ENCODE results near the gene NRG3.
"Not testable (repeated sequence)": the region's sequence is repeated elsewhere in the genome, so short reads cannot be mapped to it uniquely, and the experiment has no call there.

Gene NRG3

DNA sequence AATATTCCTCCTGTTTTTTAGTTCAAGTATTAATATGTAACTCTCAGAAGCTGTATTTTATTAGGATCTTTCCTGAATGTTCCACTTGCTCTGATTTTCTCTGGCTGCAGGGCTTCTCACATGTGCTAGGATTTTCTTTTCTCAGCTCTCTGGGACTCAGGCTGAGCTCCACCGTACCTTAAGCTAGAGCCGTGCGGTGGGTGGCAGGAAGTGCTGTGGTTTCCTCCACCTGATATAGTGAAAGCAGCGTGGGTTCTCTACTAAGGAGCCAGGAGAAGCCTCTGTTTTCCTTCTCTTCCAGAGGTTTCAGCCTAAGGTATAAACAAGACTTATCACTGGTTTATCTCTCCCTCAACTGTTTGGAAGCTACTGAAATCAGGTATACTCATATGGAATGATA is 433.6 kb downstream of the NRG3 start:
- no peak for DNase-seq

DNA sequence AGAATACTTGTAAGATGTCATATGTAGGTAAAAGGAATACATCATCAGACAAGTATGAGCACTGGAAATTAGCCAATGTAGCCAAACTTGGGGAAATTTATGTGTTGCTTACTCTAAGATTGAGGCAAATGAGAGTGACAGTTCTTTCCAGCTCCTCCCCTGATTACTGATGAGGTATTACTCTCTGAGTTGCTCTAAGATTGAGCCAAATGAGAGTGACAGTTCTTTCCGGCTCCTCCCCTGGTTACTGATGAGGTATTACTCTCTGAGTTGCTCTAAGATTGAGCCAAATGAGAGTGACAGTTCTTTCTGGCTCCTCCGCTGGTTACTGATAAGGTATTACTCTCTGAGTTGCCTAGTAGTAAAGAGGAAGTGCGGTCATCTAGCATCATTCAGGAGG is 435.8 kb downstream of the NRG3 start:
- no peak for DNase-seq

DNA sequence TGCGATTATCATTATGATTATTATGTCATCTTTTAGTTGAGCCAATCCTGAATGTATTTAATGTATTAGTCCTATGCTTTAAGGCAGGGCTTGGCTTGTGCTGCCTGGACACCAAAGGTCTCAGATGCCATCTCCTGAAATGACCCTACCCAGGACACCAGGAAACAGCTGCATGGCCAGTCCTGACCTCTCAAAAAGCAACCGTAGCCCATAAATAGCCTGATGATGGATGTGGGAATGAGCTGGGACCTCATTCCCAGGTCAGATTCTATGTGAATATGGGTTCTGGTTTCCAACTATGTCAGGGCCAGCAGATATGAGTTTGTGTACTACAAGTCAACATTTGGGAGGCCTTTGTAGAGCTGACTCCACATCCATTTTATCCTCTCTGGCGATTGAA is 438.4 kb downstream of the NRG3 start:
- no peak for DNase-seq

DNA sequence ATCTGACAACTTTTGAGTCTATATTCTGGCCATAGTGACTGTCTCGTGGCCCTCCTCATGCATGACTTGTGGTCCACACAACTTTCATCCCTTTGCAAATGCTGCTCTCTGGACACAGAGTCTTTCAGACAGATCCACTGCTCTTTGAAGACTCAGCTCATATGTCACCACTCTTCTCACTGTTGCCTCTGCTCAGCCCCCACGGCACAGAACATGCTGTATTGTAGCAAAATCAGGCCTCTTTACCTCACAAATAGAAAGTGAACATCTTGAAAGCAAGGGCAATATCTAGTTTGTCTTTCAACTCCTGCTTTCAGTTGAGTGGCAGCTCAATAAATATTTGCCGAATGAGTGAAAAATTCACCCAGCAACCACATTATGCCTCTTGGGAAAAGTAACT is 443.5 kb downstream of the NRG3 start:
- DNase-seq, result no peak

DNA sequence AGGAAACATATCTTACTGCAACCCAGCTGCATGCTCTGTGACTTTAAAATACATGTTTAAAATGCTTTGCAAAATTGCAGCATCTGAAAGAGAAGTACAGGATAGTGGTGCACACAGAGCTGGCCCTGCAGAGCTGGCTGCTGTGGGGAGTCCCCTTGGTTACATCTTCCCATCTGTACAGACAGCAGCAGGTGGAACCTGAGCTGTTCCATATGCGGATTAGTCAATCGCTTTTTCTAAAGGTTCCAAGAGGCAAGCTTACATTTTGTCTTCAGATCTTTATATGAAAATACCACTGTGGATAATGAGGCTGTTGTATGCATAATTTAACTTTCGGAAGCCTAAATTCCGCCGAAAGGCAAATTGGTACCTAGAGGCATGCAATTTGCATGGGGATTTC is 444.1 kb downstream of the NRG3 start:
- no peak for DNase-seq

DNA sequence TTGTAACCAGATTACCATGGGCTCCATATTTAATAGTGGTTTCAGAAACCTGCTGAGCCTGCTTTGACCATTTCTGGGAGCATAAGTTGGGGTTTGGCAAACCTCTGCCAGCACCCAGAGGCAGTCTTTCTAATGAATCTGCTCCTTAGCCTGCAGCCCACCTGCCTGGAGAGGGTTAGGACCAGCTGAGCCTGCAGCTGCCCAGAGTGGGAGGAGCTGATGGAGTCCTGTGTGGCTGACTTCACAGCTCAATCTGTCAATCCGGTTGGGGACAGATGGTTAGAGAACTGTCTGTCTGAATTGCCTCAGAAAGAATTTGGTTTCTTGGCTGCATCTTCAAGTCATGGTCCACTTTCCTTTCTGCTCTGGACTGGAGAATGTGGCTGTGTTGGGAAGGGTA is 444.6 kb downstream of the NRG3 start:
- DNase-seq, result no peak

DNA sequence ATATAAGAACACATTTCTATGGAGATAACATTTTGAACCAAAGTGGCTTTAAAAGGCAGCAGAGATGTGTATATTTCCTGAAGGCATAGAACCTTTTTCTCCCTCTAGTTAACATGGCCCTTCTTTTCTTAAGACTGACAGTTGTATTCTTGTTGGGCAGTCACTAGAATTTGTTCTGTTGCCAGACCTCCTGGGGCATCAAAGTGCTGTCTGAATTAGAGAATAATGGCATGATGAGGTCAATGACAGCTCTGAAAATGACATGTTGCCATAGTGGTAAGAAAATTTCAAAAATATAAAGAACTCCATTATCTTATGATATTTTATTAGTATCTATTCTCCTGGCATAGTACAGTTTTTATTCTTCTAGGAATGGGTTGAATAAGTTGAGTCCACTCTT is 446.7 kb downstream of the NRG3 start:
- DNase-seq, result no peak

DNA sequence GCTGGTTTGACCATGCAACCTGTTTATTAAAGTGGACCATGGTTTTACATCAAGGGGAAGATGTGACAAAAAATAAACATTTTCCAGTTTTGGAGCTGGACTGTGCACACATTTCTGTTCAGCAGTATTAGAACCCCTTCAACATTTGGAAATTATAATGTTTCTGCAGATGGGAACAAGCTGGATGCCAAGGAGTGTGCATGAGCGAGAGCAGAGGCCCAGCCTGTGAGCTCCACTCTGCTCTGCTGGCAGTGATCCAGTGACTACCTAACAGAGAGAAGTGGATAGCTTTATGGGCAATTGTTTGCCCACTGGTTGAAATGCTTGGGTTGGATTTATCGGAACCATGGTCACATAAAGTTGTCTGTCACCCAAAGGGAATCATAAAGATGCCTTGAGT is 456.7 kb downstream of the NRG3 start:
- no peak for DNase-seq

DNA sequence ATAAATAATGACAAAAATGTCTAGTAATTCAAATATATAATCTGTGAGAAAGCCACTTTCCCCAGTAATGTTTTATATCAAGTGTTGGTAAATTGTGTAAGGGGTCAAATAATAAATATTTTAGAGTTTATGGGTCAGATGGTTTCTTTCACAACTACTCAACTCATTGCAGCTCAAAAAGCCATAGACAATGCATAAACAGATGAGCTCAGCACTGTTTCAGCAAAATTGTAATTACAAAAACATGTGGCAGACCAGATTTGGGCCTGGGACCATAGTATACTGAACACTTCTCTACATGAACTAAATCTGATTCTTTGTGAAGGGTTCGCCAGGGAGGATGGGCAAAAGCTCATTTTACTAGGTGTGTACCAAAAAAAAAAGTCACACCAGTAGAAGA is 460.8 kb downstream of the NRG3 start:
- no peak for DNase-seq

DNA sequence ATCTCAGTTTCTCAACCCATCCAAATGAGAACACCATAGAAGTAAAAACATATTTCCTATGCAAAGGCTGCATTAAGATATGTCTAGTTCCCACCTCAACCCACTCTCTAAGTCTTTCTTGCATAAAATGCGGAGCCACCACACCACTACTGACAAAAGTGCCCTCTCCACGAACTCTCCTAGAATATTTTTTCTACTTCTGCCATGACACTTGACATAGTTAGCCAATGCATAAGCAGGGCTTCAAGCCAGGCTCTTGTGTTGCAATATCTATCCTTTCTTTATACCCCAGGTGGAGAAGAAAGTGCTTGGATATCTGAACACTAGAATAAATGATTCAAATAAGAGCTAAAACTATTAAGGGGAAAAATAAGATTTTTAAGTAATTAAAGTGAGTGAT is 465.2 kb downstream of the NRG3 start:
- DNase-seq, result no peak

DNA sequence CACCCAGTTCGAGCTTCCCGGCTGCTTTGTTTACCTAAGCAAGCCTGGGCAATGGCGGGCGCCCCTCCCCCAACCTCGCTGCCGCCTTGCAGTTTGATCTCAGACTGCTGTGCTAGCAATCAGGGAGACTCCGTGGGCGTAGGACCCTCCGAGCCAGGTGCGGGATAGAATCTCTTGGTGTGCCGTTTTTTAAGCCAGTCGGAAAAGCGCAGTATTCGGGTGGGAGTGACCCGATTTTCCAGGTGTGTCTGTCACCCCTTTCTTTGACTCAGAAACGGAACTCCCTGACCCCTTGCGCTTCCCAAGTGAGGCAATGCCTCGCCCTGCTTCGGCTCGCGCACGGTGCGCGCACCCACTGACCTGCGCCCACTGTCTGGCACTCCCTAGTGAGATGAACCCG is 474.6 kb downstream of the NRG3 start:
- DNase-seq, result not testable (repeated sequence)

DNA sequence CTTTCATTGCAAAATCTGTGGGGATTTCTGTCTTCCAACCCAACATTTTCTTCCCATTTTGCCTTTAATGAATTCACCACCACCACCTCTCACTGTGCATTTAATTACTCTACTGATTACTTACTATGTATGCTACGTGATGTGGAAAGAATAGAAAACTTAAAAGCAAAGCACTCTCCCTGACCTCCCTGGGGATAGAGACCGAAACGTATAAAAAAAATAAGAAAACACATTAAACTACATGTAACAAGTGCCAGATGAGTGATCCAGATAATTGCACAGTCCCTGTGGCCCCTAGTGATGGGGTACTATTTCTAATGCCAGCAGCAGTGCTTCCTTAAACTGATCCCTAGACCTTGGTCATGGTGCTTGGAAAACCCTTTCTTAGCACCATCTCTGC is 478.4 kb downstream of the NRG3 start:
- no peak for DNase-seq

DNA sequence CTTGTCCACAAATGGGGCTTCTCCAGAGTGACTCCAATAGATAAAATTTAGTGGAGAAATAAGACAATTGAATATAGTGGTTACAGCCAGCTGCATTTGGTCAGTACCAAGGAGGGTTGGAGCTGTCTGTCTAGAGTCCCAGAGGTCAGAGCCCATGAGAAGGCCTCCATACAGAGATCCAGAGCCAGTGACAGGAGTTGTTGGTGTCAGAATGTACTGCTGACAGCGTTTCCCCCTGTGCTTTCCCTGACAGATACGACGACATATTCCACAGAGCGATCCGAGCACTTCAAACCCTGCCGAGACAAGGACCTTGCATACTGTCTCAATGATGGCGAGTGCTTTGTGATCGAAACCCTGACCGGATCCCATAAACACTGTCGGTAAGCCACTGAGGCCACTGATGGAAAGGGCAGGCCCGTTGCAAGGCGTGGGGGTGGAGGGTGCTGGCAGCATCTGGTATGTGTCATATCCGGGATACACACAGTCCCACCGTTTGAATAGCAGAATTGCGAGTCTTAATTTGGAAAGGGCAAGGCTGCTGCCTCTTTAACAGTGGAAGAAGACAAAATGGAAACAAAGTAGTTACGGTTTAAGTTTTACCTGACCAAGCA is 483.6 kb downstream of the NRG3 start:
- DNase-seq, result no peak

DNA sequence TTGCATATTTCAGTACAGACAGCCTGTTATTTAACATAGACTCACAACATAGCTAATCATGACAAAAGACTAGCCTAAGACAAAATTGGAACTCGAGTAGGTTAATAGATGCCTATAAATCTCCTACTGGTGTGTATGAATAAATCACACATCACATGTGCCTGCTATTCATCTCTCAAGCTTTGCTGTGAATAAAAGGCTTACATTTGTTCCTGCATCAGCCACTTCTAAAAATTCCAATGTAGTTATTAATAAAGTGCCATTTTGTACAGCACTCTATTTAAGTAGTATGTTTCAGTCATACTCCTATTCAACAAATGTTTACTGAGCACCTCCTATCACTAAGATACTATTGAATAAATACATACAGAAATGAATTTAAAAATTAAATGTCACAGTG is 486.3 kb downstream of the NRG3 start:
- no peak for DNase-seq

DNA sequence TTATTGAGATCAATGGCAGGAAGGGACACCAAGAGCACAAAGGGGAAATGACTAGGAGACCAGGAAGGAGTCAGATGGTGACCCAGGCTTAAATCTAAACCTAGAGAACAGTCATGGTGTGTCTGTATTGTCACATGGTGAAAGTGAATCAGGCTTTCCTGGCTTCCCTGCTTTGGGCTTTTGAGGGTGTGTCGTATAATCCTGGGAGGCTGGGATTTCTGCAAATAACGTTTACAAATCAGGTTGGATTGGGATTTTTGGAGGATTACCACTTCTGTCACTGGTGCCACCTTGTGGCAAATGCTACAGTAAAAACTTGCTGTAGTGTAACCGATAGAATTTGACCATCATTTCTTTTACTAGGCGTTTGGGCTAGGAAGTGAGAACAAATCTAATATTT is 502.6 kb downstream of the NRG3 start:
- DNase-seq, result no peak

DNA sequence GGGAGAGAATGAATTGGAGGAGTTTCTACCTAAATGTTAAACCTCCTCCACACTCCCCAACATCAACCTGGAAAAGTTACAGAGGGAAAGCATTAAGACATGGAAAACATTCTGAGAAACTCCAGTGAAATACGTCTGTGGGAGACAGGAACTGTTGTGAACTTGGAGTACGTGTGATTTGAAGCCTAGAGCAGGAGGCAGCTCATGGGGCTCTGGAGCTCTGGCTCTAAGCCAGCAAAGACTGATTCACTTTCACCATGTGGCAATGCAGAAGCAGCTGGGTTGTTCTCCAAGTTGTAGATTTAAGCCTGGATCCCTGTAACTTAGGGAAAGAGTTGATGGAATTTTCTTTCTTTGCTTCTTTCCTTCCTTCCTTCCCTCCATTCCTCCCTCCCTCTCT is 503.2 kb downstream of the NRG3 start:
- no peak for DNase-seq

DNA sequence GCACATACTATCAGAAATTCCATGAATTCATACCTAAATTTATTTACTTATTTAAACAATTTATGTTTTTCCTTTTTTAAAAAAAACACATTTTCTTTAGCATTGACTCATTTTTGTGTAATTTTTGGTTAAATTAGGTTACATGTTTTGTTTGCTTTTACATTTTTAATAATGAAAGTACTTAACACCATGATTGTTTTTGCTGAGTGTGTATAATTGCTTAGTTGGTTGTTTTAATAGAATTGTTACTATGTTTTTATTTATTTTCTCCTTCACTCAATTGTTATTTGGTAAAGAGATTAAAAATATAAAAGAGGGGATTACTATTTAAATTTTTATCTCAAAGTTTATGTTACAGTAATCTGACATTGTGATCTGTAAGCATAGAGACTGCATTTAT is 508.4 kb downstream of the NRG3 start:
- DNase-seq, result no peak

DNA sequence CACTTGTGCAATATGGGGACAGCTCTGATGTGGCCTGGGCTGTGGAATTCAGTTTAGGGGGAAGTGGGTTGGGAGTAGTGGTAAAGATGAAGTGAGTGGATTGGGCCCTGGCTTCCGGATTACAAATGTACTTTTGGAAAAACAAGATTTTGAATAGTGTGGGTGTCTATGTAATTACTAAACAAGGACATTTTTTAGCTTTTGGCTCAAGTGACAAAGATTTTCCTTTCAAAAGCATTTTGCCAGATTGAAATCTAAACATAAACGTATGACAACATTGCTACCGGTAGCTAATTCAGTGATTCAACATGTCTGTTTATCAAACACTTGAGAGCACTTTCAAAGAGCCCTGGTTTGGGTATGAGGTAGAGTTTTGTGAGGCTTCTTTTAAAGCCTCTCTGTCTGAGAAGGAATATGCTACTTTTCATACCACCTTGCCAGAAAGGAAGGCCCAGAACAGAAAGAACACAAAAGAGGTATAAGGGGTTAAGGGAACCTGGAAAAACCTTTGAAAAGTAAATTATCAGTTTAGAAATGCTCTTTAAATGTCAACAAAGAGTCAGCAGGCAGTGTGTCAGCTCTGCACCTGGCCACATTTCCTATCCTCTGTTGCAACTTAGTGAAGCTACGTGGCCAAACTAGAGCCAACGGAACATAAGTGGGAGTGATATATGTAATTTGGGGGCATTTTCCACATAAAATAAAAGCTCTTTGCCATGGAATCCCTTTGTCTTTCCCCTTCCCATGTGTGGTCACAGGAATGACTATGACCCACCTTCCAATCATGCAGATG is 516.1 kb downstream of the NRG3 start:
- no peak for DNase-seq

DNA sequence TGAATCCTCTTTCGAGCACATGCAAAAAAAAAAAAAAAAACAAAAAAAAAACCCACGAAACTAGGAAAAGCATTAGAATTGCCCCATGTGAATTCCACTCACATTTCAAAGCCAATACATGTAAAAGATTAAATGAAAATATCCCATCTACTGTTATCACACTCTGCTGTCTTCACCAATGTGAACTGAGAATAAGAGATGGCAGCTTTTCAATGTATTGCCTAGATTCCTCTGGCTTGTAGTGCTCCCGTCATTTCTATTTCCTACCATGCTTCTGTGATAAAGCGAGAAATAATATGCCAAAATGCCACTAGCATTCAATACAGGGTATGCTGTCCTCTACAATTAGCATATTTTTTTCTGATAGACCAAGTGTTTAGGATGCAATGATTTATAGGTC is 517.0 kb downstream of the NRG3 start:
- DNase-seq, result no peak

DNA sequence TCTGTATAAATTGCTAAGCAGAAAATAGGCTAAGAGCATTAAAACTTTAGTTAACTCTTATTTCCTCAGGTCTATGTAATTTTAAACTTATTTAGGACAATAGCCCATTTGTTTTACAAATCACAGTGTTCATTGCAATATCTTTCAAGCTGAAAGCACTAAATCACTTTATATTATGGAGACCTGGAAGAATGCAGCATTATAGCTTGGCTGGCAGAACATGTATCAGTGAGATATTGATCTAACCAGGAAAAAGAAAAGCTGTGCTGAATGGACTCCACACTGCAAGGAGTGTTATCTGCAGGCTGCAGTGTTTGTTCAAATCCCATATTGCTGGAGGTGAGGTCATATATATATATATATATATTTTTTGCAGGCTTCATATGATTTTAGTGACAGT is 517.5 kb downstream of the NRG3 start:
- DNase-seq, result no peak

DNA sequence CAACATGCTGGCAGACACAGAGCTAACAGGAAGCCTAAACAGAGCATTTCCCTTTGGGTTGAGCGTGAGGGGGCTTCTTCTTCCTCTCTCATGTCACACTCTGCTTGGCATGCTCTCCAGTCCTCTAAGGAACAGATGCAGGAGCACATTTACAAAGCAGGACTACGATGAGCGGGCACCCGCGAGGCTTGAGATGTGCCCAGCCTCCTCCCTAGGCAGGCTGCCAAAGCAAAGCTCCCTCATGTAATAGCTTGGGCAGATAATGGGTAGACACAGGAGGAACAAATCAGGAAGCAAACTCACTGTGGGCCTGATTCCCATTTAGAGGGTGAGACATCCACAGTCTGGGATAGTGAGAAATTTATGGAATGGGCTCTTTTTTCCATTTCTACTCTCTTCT is 519.1 kb downstream of the NRG3 start:
- DNase-seq, result no peak

DNA sequence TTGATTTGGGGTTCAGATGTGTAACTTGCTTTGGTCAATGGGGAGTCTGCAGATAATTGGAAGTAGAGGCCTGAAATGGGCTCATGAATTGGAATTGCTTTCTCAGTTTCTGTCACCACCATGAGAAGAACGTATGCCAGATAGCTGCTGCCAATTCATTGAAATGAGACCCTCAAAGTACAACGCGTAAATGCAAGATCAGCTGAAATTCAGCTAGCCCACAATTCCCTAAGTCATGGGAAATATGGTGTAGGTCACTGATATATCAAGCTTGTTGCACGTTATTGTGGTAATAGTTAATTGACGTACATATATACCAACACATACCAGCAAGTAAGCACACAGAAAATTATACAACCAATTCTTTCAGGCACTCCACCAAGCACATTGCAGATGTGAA is 520.0 kb downstream of the NRG3 start:
- DNase-seq, result no peak

DNA sequence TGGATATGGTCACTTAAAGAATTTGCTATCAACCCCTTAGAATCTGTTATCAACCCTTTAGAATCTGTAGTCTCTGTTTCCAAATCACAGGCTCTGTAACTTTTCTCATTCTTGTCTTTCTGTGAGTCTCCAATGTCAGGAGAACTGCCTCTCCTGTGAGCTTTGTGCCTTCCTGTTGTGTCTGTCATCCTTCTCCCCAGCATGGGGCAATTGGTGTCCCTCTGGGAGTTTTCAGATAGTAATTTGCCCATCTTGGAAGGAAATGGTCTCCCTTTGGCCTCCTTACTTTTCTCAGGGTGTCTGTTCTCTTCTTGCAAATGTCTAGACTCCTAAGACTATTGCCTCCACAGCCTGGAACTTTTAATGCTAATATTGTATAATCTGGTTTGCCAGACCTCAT is 521.9 kb downstream of the NRG3 start:
- no peak for DNase-seq

DNA sequence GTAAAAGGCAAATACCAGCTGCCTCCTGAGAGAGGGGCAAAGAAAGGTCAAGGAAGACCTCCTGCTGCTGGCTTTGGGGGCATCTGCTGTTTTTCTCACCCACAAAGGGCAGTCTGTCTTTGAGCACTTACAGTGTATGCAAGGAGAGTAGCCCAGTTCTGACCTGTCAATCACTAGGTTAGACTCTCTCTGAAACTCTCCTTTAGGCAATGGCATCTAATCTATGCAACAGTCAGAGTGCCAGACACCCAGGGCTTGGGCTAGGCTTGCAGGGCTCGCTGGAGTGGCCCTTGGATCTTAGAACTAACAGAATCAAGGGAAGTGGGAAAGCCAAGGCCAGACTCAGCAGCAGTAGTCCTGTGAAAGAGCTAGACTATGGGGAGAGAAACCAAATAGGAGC is 522.9 kb downstream of the NRG3 start:
- no peak for DNase-seq

DNA sequence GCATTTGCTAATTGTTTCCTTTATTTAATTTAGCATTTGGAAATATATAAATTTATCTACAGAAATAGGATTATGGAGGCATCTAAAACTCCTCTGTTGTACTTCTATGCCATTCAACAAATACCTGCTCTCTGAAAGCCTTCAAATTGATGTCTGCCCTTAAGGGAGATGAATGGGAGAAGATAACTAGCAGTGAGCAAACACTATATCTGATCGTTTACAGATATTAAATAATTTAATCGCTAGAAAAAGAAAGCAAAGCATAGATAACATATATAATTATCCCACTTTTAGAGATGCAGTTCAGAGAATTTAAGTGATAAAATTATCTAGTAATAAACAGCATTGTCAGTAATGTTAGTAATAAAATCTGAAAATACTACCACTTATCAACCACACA is 524.9 kb downstream of the NRG3 start:
- DNase-seq, result no peak

Measured in inflammatory macrophage treated with lipopolysaccharide for 1 hour (primary cell).